C4-2B (cell line): ENCODE results near the gene CHMP2A.

Source experiments
- ZFX ChIP-seq: fragments of 450-650 bp; IDR thresholded peaks from 2 replicates; pipeline ENCODE4 v1.6.1; 2017
- TF ChIP-seq, protein P1 (sequence below): fragments of 450-650 bp; conservative IDR thresholded peaks from 2 replicates; pipeline ENCODE4 v1.5.1; 2017; ENCODE audit warnings: mild to moderate bottlenecking

GRCh38 chr19:58519087-58519354 lies 35.9 kb downstream of the CHMP2A start:
- TF ChIP-seq, protein P1, sequence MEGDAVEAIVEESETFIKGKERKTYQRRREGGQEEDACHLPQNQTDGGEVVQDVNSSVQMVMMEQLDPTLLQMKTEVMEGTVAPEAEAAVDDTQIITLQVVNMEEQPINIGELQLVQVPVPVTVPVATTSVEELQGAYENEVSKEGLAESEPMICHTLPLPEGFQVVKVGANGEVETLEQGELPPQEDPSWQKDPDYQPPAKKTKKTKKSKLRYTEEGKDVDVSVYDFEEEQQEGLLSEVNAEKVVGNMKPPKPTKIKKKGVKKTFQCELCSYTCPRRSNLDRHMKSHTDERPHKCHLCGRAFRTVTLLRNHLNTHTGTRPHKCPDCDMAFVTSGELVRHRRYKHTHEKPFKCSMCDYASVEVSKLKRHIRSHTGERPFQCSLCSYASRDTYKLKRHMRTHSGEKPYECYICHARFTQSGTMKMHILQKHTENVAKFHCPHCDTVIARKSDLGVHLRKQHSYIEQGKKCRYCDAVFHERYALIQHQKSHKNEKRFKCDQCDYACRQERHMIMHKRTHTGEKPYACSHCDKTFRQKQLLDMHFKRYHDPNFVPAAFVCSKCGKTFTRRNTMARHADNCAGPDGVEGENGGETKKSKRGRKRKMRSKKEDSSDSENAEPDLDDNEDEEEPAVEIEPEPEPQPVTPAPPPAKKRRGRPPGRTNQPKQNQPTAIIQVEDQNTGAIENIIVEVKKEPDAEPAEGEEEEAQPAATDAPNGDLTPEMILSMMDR = no peak; the same call in 1 of the 2 replicates
- no peak for TF ChIP-seq ZFX
